Measurements from ENCODE around the gene ZNF219. TPM values are rescaled to one million over a fixed set of nuclear protein-coding genes. Genes with fewer than 3 reads are reported as not detected.
A peak's percentile ranks its signal among the peaks of the same experiment; 100 is the strongest.

Gene ZNF219
- total RNA-seq, 1 donor from 2014 or later, result 5.2 TPM

GRCh38 chr14:21095430-21096205 lies 2.8 kb downstream of the ZNF219 start:
- Histone ChIP-seq H3K36me3 (ENCODE audit: control insufficient read depth in 3 of 3, insufficient read depth in 3 of 3, low read length in 3 of 3) (peaks cover 4 to 15% (median 12%) of the 10 kb centered on the region in 3 donors), H3K4me1 (ENCODE audit: control insufficient read depth in 3 of 3, insufficient read depth in 3 of 3, low read length in 3 of 3) (peaks cover 17 to 28% (median 23%) of the 10 kb centered on the region in 3 donors), H3K9me3 (ENCODE audit: control insufficient read depth in 3 of 3, low read length in 3 of 3) (no peaks in the 10 kb centered on the region), H3K9ac (ENCODE audit: low read depth in 1 of 3, low read length in 3 of 3) (no peak overlapping the region), H3K27me3 (ENCODE audit: control insufficient read depth in 3 of 3, insufficient read depth in 3 of 3, low read length in 3 of 3) (no peaks in the 10 kb centered on the region), H3K4me3 (ENCODE audit: low read length in 3 of 3) (no peak overlapping the region), H3K27ac (ENCODE audit: low read depth, low read length) (peak overlapping the region; percentile 25)

DNA sequence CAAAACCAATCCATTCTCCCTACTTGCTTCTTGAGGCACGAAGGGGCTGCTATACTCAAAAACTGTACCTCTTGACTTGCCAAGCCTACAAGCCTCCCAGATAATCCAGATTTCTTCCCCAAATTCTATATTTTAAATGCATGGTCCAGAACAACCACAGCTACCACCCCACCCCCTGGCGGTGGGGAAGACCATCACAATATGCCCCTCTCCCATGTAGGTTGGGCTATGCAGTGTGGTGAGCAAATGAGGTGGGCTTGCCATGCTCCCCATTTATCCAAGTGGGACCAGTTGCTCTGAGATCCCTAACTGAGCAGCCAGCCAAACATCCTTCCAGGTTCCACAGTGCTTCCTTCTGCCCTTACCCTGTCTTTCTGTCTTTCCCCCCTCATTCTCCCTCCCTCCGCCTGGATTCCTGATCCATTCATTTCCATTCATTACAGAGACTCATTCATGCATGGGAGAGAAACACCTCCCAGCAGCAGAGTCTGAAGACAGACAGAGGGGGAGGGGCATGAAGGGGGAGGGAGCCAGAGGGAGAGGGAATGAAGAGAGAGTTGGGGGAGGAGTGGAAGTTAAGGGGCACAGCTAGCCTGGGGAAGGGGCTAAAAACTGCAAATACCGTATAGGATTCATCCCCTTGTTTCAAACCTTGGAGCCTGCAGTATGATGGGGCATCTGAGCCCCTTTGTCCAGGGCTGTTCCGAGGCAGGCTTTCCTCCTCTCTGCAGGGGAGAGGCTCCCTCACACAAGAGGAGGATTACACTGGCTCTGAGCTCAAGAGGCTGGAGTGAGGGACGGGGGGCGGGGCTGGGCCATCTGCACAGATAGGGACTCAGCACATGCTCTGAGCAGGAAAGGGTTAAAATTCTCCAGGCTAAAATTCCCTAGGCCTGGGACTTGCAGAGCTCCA lies 4.4 kb downstream of the ZNF219 start:
- no peaks in the 10 kb centered on the region for H3K9me3 ChIP-seq (ENCODE audit: control insufficient read depth in 3 of 3, low read length in 3 of 3)
- H3K27ac ChIP-seq (ENCODE audit: low read depth, low read length), result no peak overlapping the region
- H3K9ac ChIP-seq (ENCODE audit: low read depth in 1 of 3, low read length in 3 of 3), result no peak overlapping the region
- peaks cover 14 to 22% (median 20%) of the 10 kb centered on the region in 3 donors for H3K36me3 ChIP-seq (ENCODE audit: control insufficient read depth in 3 of 3, insufficient read depth in 3 of 3, low read length in 3 of 3)
- peaks cover 11 to 22% (median 15%) of the 10 kb centered on the region in 3 donors for H3K4me1 ChIP-seq (ENCODE audit: control insufficient read depth in 3 of 3, insufficient read depth in 3 of 3, low read length in 3 of 3)
- H3K27me3 ChIP-seq (ENCODE audit: control insufficient read depth in 3 of 3, insufficient read depth in 3 of 3, low read length in 3 of 3), result no peaks in the 10 kb centered on the region
- H3K4me3 ChIP-seq (ENCODE audit: low read length in 3 of 3), result no peak overlapping the region

GRCh38 chr14:21093018-21093417 lies 5.4 kb downstream of the ZNF219 start:
- peaks cover 19 to 28% (median 26%) of the 10 kb centered on the region in 3 donors for H3K36me3 ChIP-seq (ENCODE audit: control insufficient read depth in 3 of 3, insufficient read depth in 3 of 3, low read length in 3 of 3)
- H3K9ac ChIP-seq (ENCODE audit: low read depth in 1 of 3, low read length in 3 of 3), result no peak overlapping the region
- no peaks in the 10 kb centered on the region for H3K9me3 ChIP-seq (ENCODE audit: control insufficient read depth in 3 of 3, low read length in 3 of 3)
- H3K4me3 ChIP-seq (ENCODE audit: low read length in 3 of 3), result no peak overlapping the region
- H3K27me3 ChIP-seq (ENCODE audit: control insufficient read depth in 3 of 3, insufficient read depth in 3 of 3, low read length in 3 of 3), result no peaks in the 10 kb centered on the region
- H3K27ac ChIP-seq (ENCODE audit: low read depth, low read length), result no peak overlapping the region
- peaks cover 7 to 18% (median 13%) of the 10 kb centered on the region in 3 donors for H3K4me1 ChIP-seq (ENCODE audit: control insufficient read depth in 3 of 3, insufficient read depth in 3 of 3, low read length in 3 of 3)

DNA sequence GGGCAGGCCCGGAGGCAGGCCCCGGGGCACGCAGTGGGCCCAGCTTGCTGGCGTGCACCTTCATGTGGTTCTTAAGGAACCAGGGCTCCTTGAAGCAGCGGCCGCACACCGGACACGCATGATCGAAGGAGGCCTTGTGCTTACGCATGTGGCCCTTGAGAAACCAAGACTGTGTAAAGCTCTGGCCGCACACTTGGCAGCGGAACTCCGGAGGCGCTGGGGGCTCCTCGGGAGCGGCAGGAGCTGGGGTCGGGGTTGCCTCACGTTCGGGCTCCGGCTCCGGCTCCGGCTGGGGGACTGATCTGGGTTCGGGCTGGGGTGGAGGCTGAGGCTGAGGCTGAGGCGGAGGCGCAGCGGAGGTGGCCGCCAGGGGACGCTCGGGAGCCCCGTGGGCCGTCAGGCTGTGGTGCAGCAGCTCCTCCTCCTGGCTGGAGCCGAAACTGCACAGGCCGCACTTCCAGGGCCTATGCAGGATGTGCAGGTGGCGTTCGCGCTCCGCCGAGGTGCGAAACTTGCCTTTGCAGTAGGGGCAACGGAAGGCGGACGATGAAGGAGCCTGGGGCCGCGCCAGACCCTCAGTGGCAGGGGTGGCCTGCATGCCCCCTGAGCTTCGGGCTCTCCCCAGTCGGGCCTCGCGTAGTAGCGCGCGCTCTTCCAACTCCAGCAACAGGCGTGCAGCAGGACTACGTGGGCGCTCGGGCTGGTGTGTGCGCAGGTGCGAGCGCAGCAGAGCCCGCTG lies 6.0 kb downstream of the ZNF219 start:
- Histone ChIP-seq H3K4me1 (ENCODE audit: control insufficient read depth in 3 of 3, insufficient read depth in 3 of 3, low read length in 3 of 3) (peaks cover 6 to 16% (median 12%) of the 10 kb centered on the region in 3 donors), H3K4me3 (ENCODE audit: low read length in 3 of 3) (no peak overlapping the region), H3K36me3 (ENCODE audit: control insufficient read depth in 3 of 3, insufficient read depth in 3 of 3, low read length in 3 of 3) (peaks cover 19 to 34% (median 26%) of the 10 kb centered on the region in 3 donors), H3K9ac (ENCODE audit: low read depth in 1 of 3, low read length in 3 of 3) (no peak overlapping the region), H3K9me3 (ENCODE audit: control insufficient read depth in 3 of 3, low read length in 3 of 3) (no peaks in the 10 kb centered on the region), H3K27ac (ENCODE audit: low read depth, low read length) (no peak overlapping the region), H3K27me3 (ENCODE audit: control insufficient read depth in 3 of 3, insufficient read depth in 3 of 3, low read length in 3 of 3) (no peaks in the 10 kb centered on the region)

DNA sequence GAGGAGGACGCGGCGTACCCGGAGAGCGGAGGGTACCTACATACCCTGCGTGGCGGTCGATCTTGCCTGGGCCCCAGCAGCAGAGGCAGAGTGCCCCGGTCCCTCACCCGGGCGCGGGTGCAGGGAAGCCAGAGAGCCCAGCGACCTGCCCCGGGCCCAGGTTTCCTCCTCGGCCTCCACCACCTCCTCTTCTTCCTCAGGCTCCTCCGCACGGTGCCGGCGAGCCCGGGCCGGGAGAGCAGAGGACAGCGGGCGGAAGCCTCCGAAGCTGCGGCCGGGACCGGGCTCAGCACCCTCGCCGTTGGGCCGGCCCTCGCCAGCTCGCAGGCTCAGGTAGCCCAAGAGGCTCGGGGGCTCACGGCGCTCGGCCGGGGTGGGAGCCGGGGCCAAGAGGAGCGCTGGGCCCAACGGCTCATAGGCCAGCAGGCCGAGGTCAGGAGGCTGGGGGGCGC lies 6.6 kb downstream of the ZNF219 start:
- no peaks in the 10 kb centered on the region for H3K27me3 ChIP-seq (ENCODE audit: control insufficient read depth in 3 of 3, insufficient read depth in 3 of 3, low read length in 3 of 3)
- peaks cover 4 to 11% (median 6%) of the 10 kb centered on the region in 3 donors for H3K4me1 ChIP-seq (ENCODE audit: control insufficient read depth in 3 of 3, insufficient read depth in 3 of 3, low read length in 3 of 3)
- no peak overlapping the region for H3K9ac ChIP-seq (ENCODE audit: low read depth in 1 of 3, low read length in 3 of 3)
- no peaks in the 10 kb centered on the region for H3K9me3 ChIP-seq (ENCODE audit: control insufficient read depth in 3 of 3, low read length in 3 of 3)
- H3K27ac ChIP-seq (ENCODE audit: low read depth, low read length), result no peak overlapping the region
- peaks cover 19 to 39% (median 28%) of the 10 kb centered on the region in 3 donors for H3K36me3 ChIP-seq (ENCODE audit: control insufficient read depth in 3 of 3, insufficient read depth in 3 of 3, low read length in 3 of 3)
- no peak overlapping the region for H3K4me3 ChIP-seq (ENCODE audit: low read length in 3 of 3)

- Histone ChIP-seq H3K27me3 (ENCODE audit: control insufficient read depth in 3 of 3, insufficient read depth in 3 of 3, low read length in 3 of 3) (no peaks in the 10 kb centered on the region), H3K4me3 (ENCODE audit: low read length in 3 of 3) (no peak overlapping the region), H3K9me3 (ENCODE audit: control insufficient read depth in 3 of 3, low read length in 3 of 3) (no peaks in the 10 kb centered on the region), H3K36me3 (ENCODE audit: control insufficient read depth in 3 of 3, insufficient read depth in 3 of 3, low read length in 3 of 3) (peaks cover 26 to 41% (median 33%) of the 10 kb centered on the region in 3 donors), H3K27ac (ENCODE audit: low read depth, low read length) (no peak overlapping the region), H3K4me1 (ENCODE audit: control insufficient read depth in 3 of 3, insufficient read depth in 3 of 3, low read length in 3 of 3) (peaks cover 0 to 10% (median 0%) of the 10 kb centered on the region in 3 donors), H3K9ac (ENCODE audit: low read depth in 1 of 3, low read length in 3 of 3) (no peak overlapping the region)
Measured at GRCh38 chr14:21090940-21091663, 7.4 kb downstream of the ZNF219 start.

DNA sequence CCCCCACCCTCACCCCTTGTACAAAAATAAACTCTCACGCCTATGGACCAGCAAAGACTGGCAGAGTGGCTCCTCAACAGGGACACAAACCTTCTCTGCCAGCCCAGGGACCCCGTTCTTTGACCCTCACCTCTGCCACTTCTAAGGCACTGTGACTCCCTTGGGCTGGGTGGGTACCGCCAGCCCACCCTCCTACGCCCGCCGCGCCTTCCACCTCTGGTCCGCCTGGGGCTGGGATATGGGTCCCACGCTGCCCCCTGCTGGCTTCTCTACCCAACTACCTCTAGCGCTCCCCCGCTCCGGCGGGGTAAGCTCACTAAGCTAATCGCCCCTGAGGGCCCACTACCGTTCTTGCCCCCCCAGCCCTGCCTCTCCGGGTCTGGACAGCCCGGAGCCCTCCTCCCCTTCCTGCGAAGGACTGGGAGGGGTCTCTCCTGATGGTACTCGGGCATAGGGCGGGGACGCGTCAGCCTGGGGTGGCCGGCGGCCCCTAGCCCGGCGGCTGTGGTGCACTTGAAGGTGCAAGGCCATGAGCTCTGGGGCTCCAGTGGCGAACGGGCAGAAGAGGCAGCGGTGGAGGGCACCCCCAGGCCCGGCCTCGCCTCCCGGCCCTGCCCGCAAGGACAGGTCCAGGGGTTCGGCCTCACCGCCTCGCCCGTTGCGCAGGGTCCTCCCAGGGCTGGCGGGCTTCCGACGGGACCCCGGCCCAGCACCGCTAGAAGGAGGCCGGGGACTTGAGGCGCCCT lies 8.1 kb downstream of the ZNF219 start:
- Histone ChIP-seq H3K36me3 (ENCODE audit: control insufficient read depth in 3 of 3, insufficient read depth in 3 of 3, low read length in 3 of 3) (peaks cover 33 to 49% (median 40%) of the 10 kb centered on the region in 3 donors), H3K4me1 (ENCODE audit: control insufficient read depth in 3 of 3, insufficient read depth in 3 of 3, low read length in 3 of 3) (peaks cover 0 to 10% (median 0%) of the 10 kb centered on the region in 3 donors), H3K9ac (ENCODE audit: low read depth in 1 of 3, low read length in 3 of 3) (no peak overlapping the region), H3K9me3 (ENCODE audit: control insufficient read depth in 3 of 3, low read length in 3 of 3) (no peaks in the 10 kb centered on the region), H3K4me3 (ENCODE audit: low read length in 3 of 3) (no peak overlapping the region), H3K27ac (ENCODE audit: low read depth, low read length) (no peak overlapping the region), H3K27me3 (ENCODE audit: control insufficient read depth in 3 of 3, insufficient read depth in 3 of 3, low read length in 3 of 3) (no peaks in the 10 kb centered on the region)

GRCh38 chr14:21089877-21090193 lies 8.6 kb downstream of the ZNF219 start:
- H3K36me3 ChIP-seq (ENCODE audit: control insufficient read depth in 3 of 3, insufficient read depth in 3 of 3, low read length in 3 of 3), result peaks cover 39 to 54% (median 40%) of the 10 kb centered on the region in 3 donors

More at GRCh38 chr14:21089877-21090193, 8.6 kb downstream of the ZNF219 start:
- H3K27me3 ChIP-seq (ENCODE audit: control insufficient read depth in 3 of 3, insufficient read depth in 3 of 3, low read length in 3 of 3), result no peaks in the 10 kb centered on the region
- peaks cover 0 to 10% (median 0%) of the 10 kb centered on the region in 3 donors for H3K4me1 ChIP-seq (ENCODE audit: control insufficient read depth in 3 of 3, insufficient read depth in 3 of 3, low read length in 3 of 3)
- no peak overlapping the region for H3K27ac ChIP-seq (ENCODE audit: low read depth, low read length)
- no peak overlapping the region for H3K9ac ChIP-seq (ENCODE audit: low read depth in 1 of 3, low read length in 3 of 3)
- no peaks in the 10 kb centered on the region for H3K9me3 ChIP-seq (ENCODE audit: control insufficient read depth in 3 of 3, low read length in 3 of 3)
- H3K4me3 ChIP-seq (ENCODE audit: low read length in 3 of 3), result no peak overlapping the region
